Activated CD4-positive, alpha-beta T cell treated with anti-CD3 and anti-CD28 coated beads, Interleukin-2, amount 10 ng/mL, durations not matched to agents 24 days and 14 days (primary cell): ENCODE results near the gene QSOX2. TPM values are rescaled to one million over a fixed set of nuclear protein-coding genes. Genes with fewer than 3 reads are reported as not detected.

Experiments used
- DNase-seq: peaks from one replicate; pipeline ENCODE4 v3.0.0; 2022
- H3K27ac Mint-ChIP-seq: one replicate; pipeline ENCODE4 v1.8.0; 2022; ENCODE audit warnings: mild to moderate bottlenecking, mixed read lengths
- H3K27me3 Mint-ChIP-seq: one replicate; pipeline ENCODE4 v1.8.0; 2022; ENCODE audit warnings: mixed read lengths
- H3K36me3 Mint-ChIP-seq: one replicate; pipeline ENCODE4 v1.8.0; 2022; ENCODE audit warnings: low read depth, mild to moderate bottlenecking, mixed read lengths
- H3K4me1 Mint-ChIP-seq: one replicate; pipeline ENCODE4 v1.8.0; 2021; ENCODE audit warnings: mixed read lengths
- H3K4me3 Mint-ChIP-seq: one replicate; pipeline ENCODE4 v1.8.0; 2022; ENCODE audit warnings: mild to moderate bottlenecking, moderate library complexity, mixed read lengths
- H3K9me3 Mint-ChIP-seq: one replicate; pipeline ENCODE4 v1.8.0; 2021; ENCODE audit warnings: mixed read lengths
- intact Hi-C: fragments of 100-400 bp; cut with micrococcal nuclease; formaldehyde crosslinking; loops from one replicate; pipeline ENCODE4 v1.15.1; 2023
- total RNA-seq: library from RNA; stranded (reverse); gene quantifications from 2 replicates; pipeline ENCODE4 v1.2.3, GENCODE V29; 2022

The QSOX2 gene
- total RNA-seq, 1 donor from 2014 or later, result 28.0 TPM

GRCh38 chr9:136246849-136247550 lies 1.4 kb upstream of the QSOX2 start:
- no peak overlapping the region for H3K27ac Mint-ChIP-seq
- H3K9me3 Mint-ChIP-seq, result no peaks in the 10 kb centered on the region
- H3K36me3 Mint-ChIP-seq, result peaks cover 8% of the 10 kb centered on the region
- H3K27me3 Mint-ChIP-seq, result peaks cover 4% of the 10 kb centered on the region
- intact Hi-C loops, result loop anchor here (5.0 to 10.0 kb wide), 2 partner anchors 165 to 282 kb away; partner anchors contain the start of genes ENTR1, PMPCA and UBAC1
- H3K4me1 Mint-ChIP-seq, result peaks cover 29% of the 10 kb centered on the region
- H3K4me3 Mint-ChIP-seq, result no peak overlapping the region
- no peak for DNase-seq

- Mint-ChIP-seq H3K27ac (peak overlapping the region; percentile 93), H3K9me3 (no peaks in the 10 kb centered on the region), H3K4me1 (peaks cover 31% of the 10 kb centered on the region), H3K36me3 (peaks cover 8% of the 10 kb centered on the region), H3K27me3 (peaks cover 4% of the 10 kb centered on the region), H3K4me3 (peak overlapping the region; percentile 92)
- DNase-seq, result no peak
- intact Hi-C loops, result loop anchor here (1.0 to 10.0 kb wide), 5 partner anchors 13 to 280 kb away; partner anchors contain the start of genes ENTR1, PMPCA, SEC16A and UBAC1
Measured at GRCh38 chr9:136244969-136245218, 718 bp downstream of the QSOX2 start.

GRCh38 chr9:136244122-136244968 lies 1.3 kb downstream of the QSOX2 start:
- Mint-ChIP-seq H3K27me3 (peaks cover 4% of the 10 kb centered on the region), H3K4me1 (peaks cover 31% of the 10 kb centered on the region), H3K4me3 (peak overlapping the region; percentile 92), H3K36me3 (peaks cover 8% of the 10 kb centered on the region), H3K9me3 (no peaks in the 10 kb centered on the region), H3K27ac (peak overlapping the region; percentile 93)
- intact Hi-C loops, result loop anchor here (1.0 to 10.0 kb wide), 4 partner anchors 12 to 280 kb away; partner anchors contain the start of genes SEC16A and UBAC1
- DNase-seq, result peak; percentile 84

- peaks cover 8% of the 10 kb centered on the region for H3K36me3 Mint-ChIP-seq
- intact Hi-C loops, result loop anchor here (1.0 to 10.0 kb wide), 4 partner anchors 11 to 279 kb away; partner anchors contain the start of genes SEC16A and UBAC1
- peak overlapping the region; percentile 92 for H3K4me3 Mint-ChIP-seq
- peaks cover 4% of the 10 kb centered on the region for H3K27me3 Mint-ChIP-seq
- H3K4me1 Mint-ChIP-seq, result peaks cover 33% of the 10 kb centered on the region
- no peaks in the 10 kb centered on the region for H3K9me3 Mint-ChIP-seq
- peak overlapping the region; percentile 93 for H3K27ac Mint-ChIP-seq
- peak; percentile 67 for DNase-seq
Measured at GRCh38 chr9:136243631-136244030, 2.0 kb downstream of the QSOX2 start.

- DNase-seq, result no peak
- H3K36me3 Mint-ChIP-seq, result peaks cover 8% of the 10 kb centered on the region
- H3K4me3 Mint-ChIP-seq, result peak overlapping the region; percentile 92
- H3K27ac Mint-ChIP-seq, result peak overlapping the region; percentile 93
- peaks cover 33% of the 10 kb centered on the region for H3K4me1 Mint-ChIP-seq
- peaks cover 4% of the 10 kb centered on the region for H3K27me3 Mint-ChIP-seq
- H3K9me3 Mint-ChIP-seq, result no peaks in the 10 kb centered on the region
- intact Hi-C loops, result loop anchor here (10.0 kb wide), 1 partner anchor 278 kb away; the partner anchor contains the start of gene UBAC1
Measured at GRCh38 chr9:136242918-136243525, 2.6 kb downstream of the QSOX2 start.

GRCh38 chr9:136242248-136242647 lies 3.4 kb downstream of the QSOX2 start:
- peaks cover 36% of the 10 kb centered on the region for H3K4me1 Mint-ChIP-seq
- DNase-seq, result no peak
- H3K9me3 Mint-ChIP-seq, result no peaks in the 10 kb centered on the region
- H3K27ac Mint-ChIP-seq, result no peak overlapping the region
- intact Hi-C loops, result loop anchor here (10.0 kb wide), 1 partner anchor 277 kb away; the partner anchor contains the start of gene UBAC1
- no peak overlapping the region for H3K4me3 Mint-ChIP-seq
- peaks cover 8% of the 10 kb centered on the region for H3K36me3 Mint-ChIP-seq
- no peaks in the 10 kb centered on the region for H3K27me3 Mint-ChIP-seq

- Mint-ChIP-seq H3K4me3 (no peak overlapping the region), H3K36me3 (peaks cover 8% of the 10 kb centered on the region), H3K4me1 (peaks cover 36% of the 10 kb centered on the region), H3K27ac (no peak overlapping the region), H3K9me3 (no peaks in the 10 kb centered on the region), H3K27me3 (no peaks in the 10 kb centered on the region)
- intact Hi-C loops, result loop anchor here (10.0 kb wide), 1 partner anchor 277 kb away; the partner anchor contains the start of gene UBAC1
- no peak for DNase-seq
Measured at GRCh38 chr9:136241542-136241941, 4.1 kb downstream of the QSOX2 start.

- intact Hi-C loops, result loop anchor here (10.0 kb wide), 1 partner anchor 276 kb away; the partner anchor contains the start of gene UBAC1
- H3K36me3 Mint-ChIP-seq, result peaks cover 10% of the 10 kb centered on the region
- no peaks in the 10 kb centered on the region for H3K27me3 Mint-ChIP-seq
- no peak overlapping the region for H3K4me3 Mint-ChIP-seq
- H3K4me1 Mint-ChIP-seq, result peaks cover 34% of the 10 kb centered on the region
- H3K9me3 Mint-ChIP-seq, result no peaks in the 10 kb centered on the region
- no peak for DNase-seq
- no peak overlapping the region for H3K27ac Mint-ChIP-seq
Measured at GRCh38 chr9:136240941-136241340, 4.7 kb downstream of the QSOX2 start.

GRCh38 chr9:136239983-136240330 lies 5.7 kb downstream of the QSOX2 start:
- no peak overlapping the region for H3K4me3 Mint-ChIP-seq
- no peaks in the 10 kb centered on the region for H3K27me3 Mint-ChIP-seq
- no peaks in the 10 kb centered on the region for H3K9me3 Mint-ChIP-seq
- H3K27ac Mint-ChIP-seq, result no peak overlapping the region
- DNase-seq, result no peak
- H3K36me3 Mint-ChIP-seq, result peaks cover 12% of the 10 kb centered on the region
- intact Hi-C loops, result loop anchor here (10.0 kb wide), 1 partner anchor 275 kb away; the partner anchor contains the start of gene UBAC1
- peaks cover 31% of the 10 kb centered on the region for H3K4me1 Mint-ChIP-seq

GRCh38 chr9:136239135-136239982 lies 6.3 kb downstream of the QSOX2 start:
- Mint-ChIP-seq H3K4me3 (no peak overlapping the region), H3K9me3 (no peaks in the 10 kb centered on the region), H3K27ac (no peak overlapping the region), H3K27me3 (no peaks in the 10 kb centered on the region), H3K36me3 (peaks cover 12% of the 10 kb centered on the region), H3K4me1 (peaks cover 25% of the 10 kb centered on the region)
- intact Hi-C loops, result no loop called here
- DNase-seq, result no peak

- H3K4me3 Mint-ChIP-seq, result no peak overlapping the region
- H3K4me1 Mint-ChIP-seq, result peaks cover 24% of the 10 kb centered on the region
- H3K27ac Mint-ChIP-seq, result no peak overlapping the region
- no peak for DNase-seq
- H3K9me3 Mint-ChIP-seq, result no peaks in the 10 kb centered on the region
- peaks cover 11% of the 10 kb centered on the region for H3K36me3 Mint-ChIP-seq
- H3K27me3 Mint-ChIP-seq, result no peaks in the 10 kb centered on the region
- intact Hi-C loops, result no loop called here
Measured at GRCh38 chr9:136238342-136238732, 7.3 kb downstream of the QSOX2 start.

GRCh38 chr9:136237486-136238341 lies 7.9 kb downstream of the QSOX2 start:
- H3K4me1 Mint-ChIP-seq, result peaks cover 20% of the 10 kb centered on the region
- no peaks in the 10 kb centered on the region for H3K27me3 Mint-ChIP-seq
- H3K9me3 Mint-ChIP-seq, result no peaks in the 10 kb centered on the region
- intact Hi-C loops, result no loop called here
- H3K36me3 Mint-ChIP-seq, result peaks cover 11% of the 10 kb centered on the region
- H3K4me3 Mint-ChIP-seq, result no peak overlapping the region
- DNase-seq, result no peak
- no peak overlapping the region for H3K27ac Mint-ChIP-seq
